Esophagus squamous epithelium (tissue), 5 donors: Measurements from ENCODE around the gene TNRC6B. TPM values are rescaled to one million over a fixed set of nuclear protein-coding genes. Genes with fewer than 3 reads are reported as not detected.

Experiments
- DNase-seq: peaks from one replicate; lab custom pipeline; 2025; lab: John Stamatoyannopoulos, UW
- H3K27ac ChIP-seq, 4 donors: fragments of 200-600 bp; sonication (generic); one replicate each; pipeline ENCODE4 v1.5.1; 2016 to 2019; ENCODE audit warnings: mild to moderate bottlenecking in 1 of 4
- H3K27me3 ChIP-seq, 4 donors: fragments of 200-600 bp; sonication (generic); 1 replicate in 3 of 4; 2 replicates in 1 of 4; pipeline versions ENCODE4 v1.5.1 to v1.6.0; 2017 to 2021; ENCODE audit warnings: antibody characterized with exemption in 1 of 4
- H3K36me3 ChIP-seq, 3 donors: fragments of 200-600 bp; sonication (generic); one replicate each; pipeline ENCODE4 v1.5.1; 2016 to 2019
- H3K4me1 ChIP-seq, 3 donors: fragments of 200-600 bp; sonication (generic); one replicate each; pipeline ENCODE4 v1.5.1; 2017 to 2019
- H3K4me3 ChIP-seq, 4 donors: fragments of 200-600 bp; sonication (generic); 1 replicate in 3 of 4; 2 replicates in 1 of 4; pipeline ENCODE4 v1.5.1; 2016 to 2019; ENCODE audit warnings: mild to moderate bottlenecking in 2 of 4, moderate library complexity in 1 of 4
- H3K9me3 ChIP-seq, 3 donors: fragments of 200-600 bp; sonication (generic); one replicate each; pipeline ENCODE4 v1.5.1; 2016 to 2019
- CTCF ChIP-seq, 6 experiments: fragments of 450-650 bp in 4 of 6; fragments of 200-600 bp in 2 of 6; sonication (generic) in 2 of 6; IDR thresholded peaks; one replicate each; pipeline ENCODE4 v1.5.1; 2016 to 2019; ENCODE audit warnings: antibody characterized with exemption in 6 of 6, mild to moderate bottlenecking in 4 of 6, moderate library complexity in 4 of 6
- POLR2A ChIP-seq, 4 donors: fragments of 450-650 bp; IDR thresholded peaks; one replicate each; pipeline ENCODE4 v1.6.1; 2017; ENCODE audit warnings: antibody characterized with exemption in 4 of 4, mild to moderate bottlenecking in 4 of 4, moderate library complexity in 3 of 4
- WGBS, 2 donors: methylation state at CpG; one replicate each; pipeline ENCODE4 v1.1.5; 2018; 5-methylcytosine and 5-hydroxymethylcytosine counted together
- intact Hi-C: fragments of 100-400 bp; cut with DNase I; formaldehyde crosslinking; loops from one replicate; pipeline ENCODE4 v1.15.0; 2022
- total RNA-seq, 4 donors: library from RNA; depleted of rRNA; stranded (reverse); fragments of >200 nt; gene quantifications; one replicate each; pipeline ENCODE4 v1.1.0, GENCODE V29; 2016
- donor health status: DM: yes; HTN: yes; CAD: no.

The TNRC6B gene
- total RNA-seq, 4 donors from 2014 or later = 20.7 to 36.5 (median 26.9) TPM

- no peak for DNase-seq
- WGBS, 2 donors = 0 to 1% methylated on average over 17 of the region's 17 CpGs
- TF ChIP-seq POLR2A (IDR thresholded peaks at IDR 0.05) = no peak
- TF ChIP-seq CTCF (IDR thresholded peaks at IDR 0.05) = no peak
- H3K4me1 ChIP-seq = peaks cover 30 to 80% (median 51%) of the 10 kb centered on the region in 3 donors
- no peaks in the 10 kb centered on the region for H3K9me3 ChIP-seq
- peak overlapping the region; percentile 50 to 67 (median 62) for H3K4me3 ChIP-seq
- no peaks in the 10 kb centered on the region for H3K27me3 ChIP-seq
- H3K36me3 ChIP-seq = no peaks in the 10 kb centered on the region
- intact Hi-C loops = no loop called here
- H3K27ac ChIP-seq = peak overlapping the region; percentile 57 to 90 (median 82)
These were observed 988 bp downstream of the TNRC6B start for GRCh38 chr22:40178417-40179409.

DNA sequence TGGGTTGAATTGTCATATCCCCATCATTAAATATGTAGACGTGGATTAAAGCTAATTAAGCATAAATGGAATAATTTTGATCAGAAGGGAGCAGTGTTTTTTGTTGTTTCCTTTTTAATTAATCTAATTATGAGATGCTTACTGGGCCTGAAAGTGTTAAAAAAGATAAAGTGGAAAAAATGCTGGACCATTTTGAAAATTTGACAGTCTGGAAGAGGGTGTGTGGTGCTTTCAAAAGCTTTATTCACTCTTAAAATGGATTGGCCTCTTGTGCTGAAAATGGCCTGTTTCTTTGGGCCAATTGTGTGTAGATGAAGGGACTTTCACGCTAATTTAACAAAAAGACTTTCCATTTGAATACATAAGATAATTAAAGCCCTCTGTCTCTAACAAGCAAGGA is 1.8 kb downstream of the TNRC6B start:
- intact Hi-C loops = no loop called here
- H3K36me3 ChIP-seq = no peaks in the 10 kb centered on the region
- H3K9me3 ChIP-seq = no peaks in the 10 kb centered on the region
- TF ChIP-seq POLR2A (IDR thresholded peaks at IDR 0.05) (no peak), CTCF (IDR thresholded peaks at IDR 0.05) (no peak)
- no peaks in the 10 kb centered on the region for H3K27me3 ChIP-seq
- DNase-seq = no peak
- peak overlapping the region; percentile 50 to 67 (median 62) for H3K4me3 ChIP-seq
- WGBS, 2 donors = 20 to 23% methylated on average over 2 of the region's 2 CpGs
- H3K4me1 ChIP-seq = peaks cover 31 to 88% (median 51%) of the 10 kb centered on the region in 3 donors
- H3K27ac ChIP-seq = peak overlapping the region; percentile 57 to 90 (median 82)

DNA sequence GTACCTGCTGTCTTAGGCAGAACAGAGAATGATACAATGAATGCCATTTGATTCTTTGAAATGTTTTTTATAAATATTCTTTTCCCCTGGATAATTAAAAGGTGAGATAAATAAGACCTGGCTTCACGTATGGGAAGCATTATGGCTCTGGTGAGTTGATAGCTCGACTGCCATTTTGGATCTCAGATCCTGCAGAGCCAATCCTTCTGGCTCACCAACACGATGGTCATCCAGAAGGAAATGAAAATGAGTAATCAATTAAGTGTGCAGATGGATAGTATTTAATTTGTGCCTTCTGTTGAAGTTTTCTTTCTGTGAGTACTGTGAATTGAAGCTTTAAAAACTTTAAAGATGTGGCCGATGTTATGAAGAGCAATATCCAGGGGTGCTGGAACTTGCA is 2.7 kb downstream of the TNRC6B start:
- Histone ChIP-seq H3K27ac (peak overlapping the region in 3 of 4 donors; percentile 42 to 90 (median 88)), H3K36me3 (no peaks in the 10 kb centered on the region), H3K9me3 (no peaks in the 10 kb centered on the region), H3K4me3 (peak overlapping the region in 3 of 4 donors; percentile 60 to 67 (median 64)), H3K4me1 (peaks cover 31 to 92% (median 53%) of the 10 kb centered on the region in 3 donors), H3K27me3 (no peaks in the 10 kb centered on the region)
- TF ChIP-seq POLR2A (IDR thresholded peaks at IDR 0.05) = no peak
- TF ChIP-seq CTCF (IDR thresholded peaks at IDR 0.05) = no peak
- WGBS, 2 donors = 42 to 60% methylated on average over 4 of the region's 4 CpGs
- no peak for DNase-seq
- intact Hi-C loops = no loop called here

GRCh38 chr22:40181323-40181722 is 3.6 kb downstream of the TNRC6B start:
- no peaks in the 10 kb centered on the region for H3K36me3 ChIP-seq
- 56 to 73% methylated on average over 3 of the region's 3 CpGs for WGBS, 2 donors
- DNase-seq = no peak
- peak overlapping the region in 1 of 4 donors; percentile 6 for H3K27ac ChIP-seq
- no peak overlapping the region for H3K4me3 ChIP-seq
- H3K4me1 ChIP-seq = peaks cover 31 to 91% (median 55%) of the 10 kb centered on the region in 3 donors
- H3K9me3 ChIP-seq = no peaks in the 10 kb centered on the region
- no peak for TF ChIP-seq CTCF (IDR thresholded peaks at IDR 0.05)
- no peak for TF ChIP-seq POLR2A (IDR thresholded peaks at IDR 0.05)
- no peaks in the 10 kb centered on the region for H3K27me3 ChIP-seq
- intact Hi-C loops = no loop called here
